GM18499 (cell line): ENCODE measurements around the gene YY2.
"Not testable (repeated sequence)": the region's sequence is repeated elsewhere in the genome, so short reads cannot be mapped to it uniquely, and the experiment has no call there.

Experiments used
- ATAC-seq: cut with Tn5 transposase; IDR thresholded peaks from one replicate; pipeline ENCODE4 v1.9.1; 2021; ENCODE audit warnings: moderate number of reproducible peaks; ENCODE audit not compliant: insufficient read depth, unreplicated experiment

Gene YY2

DNA sequence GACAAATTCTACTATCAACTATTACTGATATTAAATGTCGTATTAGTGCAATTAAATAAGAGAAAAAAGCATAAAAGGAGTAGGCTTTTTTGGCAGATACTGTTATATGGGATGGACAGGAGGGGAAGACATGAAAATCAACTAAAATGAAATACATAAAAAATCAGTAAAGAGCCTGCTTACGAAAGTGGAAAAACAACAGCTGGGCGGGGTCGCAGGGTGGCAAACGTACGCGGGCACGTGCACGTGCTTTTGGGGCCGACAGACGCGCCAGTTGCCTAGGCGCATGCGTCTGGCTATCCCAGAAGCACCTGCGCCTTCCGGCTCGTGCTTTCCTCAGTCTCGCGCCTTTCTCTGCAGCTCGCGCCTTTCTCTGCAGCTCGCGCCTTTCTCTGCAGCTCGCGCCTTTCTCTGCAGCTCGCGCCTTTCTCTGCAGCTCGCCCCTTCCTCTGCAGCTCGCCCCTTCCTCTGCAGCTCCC, at the start of gene YY2:
TSS of gene YY2 (plus strand) at position 51 of the 479 bp plus-strand sequence. CDS start 498 bp downstream, outside the sequence.
- ATAC-seq = no peak

DNA sequence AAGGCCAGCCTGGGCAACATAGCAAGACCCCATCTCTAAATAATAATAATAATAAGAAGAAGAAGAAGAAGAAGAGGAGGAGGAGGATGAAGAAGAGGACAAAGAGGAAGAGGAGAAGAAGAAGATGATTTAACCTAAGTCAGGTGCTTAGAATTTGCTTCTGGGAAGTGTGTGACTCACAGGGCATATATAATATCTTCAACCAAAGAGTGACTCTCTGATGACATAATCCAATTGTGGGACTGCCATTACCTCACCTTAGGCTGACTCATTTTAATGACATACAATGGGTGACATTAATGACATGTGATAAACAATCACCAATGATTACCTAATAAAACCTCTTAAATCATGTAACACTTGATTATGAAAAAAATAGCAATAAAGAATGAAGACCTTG, 49.1 kb upstream of the YY2 start:
- ATAC-seq = no peak

DNA sequence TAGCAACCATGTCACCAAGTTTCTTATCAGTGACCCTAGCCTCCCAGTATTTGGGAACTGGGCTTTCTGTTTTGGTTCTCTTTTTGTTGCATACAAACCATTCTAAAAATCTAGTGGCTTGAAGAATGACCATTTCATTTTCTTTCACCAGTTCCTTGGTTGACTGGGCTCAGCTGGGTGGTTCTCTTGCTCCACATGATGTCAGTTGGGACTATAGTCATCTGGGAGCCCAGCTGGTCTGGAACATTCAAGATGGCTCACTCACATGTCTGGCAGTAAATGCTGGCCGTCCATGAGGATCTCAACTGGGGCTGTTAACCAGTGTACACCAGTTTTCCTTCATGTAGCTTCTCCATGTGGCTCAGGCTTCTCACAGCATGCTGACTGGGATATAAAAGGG, 44.0 kb upstream of the YY2 start:
- ATAC-seq = no peak

DNA sequence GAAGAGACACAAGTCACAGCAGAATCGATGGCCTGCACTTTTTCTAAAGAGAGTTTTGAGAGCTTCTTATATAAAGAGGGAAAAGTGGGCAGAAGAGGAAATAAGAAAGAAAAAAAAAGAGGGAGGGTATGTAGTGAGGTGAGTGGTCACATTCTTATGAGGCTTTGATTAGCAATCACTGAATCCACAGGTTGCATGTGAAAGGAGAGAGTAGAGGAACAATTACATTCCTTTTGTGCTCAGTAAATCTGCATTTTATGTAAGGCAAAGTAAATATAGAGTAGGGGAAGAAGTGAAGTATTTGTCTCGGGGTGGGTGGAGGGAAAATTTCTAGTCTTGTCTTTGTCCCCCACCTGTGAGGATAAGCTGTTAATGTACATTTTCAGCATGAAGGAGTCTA, 43.2 kb upstream of the YY2 start:
- ATAC-seq = no peak

DNA sequence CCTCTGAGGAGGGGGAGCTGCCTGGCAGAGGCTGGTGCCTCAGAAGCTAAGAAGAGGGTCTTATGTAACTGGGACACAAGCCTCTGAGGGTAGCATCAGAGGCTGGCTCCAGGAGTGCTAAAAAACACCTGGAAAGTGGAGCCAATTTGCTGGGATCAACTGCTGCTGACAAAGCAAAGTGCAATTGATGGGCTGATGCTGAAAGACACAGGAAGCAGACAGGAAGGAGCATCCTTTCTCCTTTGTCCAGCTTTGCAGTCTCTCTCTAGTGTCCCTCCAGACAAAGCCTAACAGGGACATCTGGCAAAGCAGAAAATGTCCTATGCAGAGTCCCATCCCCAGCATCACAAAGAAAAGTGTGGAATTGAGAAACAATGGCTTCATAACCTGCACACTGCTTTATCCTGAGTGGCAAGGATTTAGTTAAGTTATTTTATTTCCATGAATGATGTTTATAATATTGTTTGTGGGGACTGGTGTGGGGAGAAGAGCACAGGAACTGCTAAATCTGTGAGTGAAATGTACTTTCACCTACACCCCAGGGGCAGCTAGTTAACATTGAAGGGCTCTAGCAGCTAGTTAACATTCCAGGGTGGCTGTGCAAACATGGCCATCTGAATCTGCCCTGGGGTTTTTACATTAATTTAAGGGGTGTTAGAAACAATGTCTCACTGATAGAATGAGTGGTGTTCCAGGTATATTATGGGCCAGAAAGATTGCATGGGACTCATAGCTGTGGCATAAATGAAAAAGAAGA, 42.0 kb upstream of the YY2 start:
- no peak for ATAC-seq

DNA sequence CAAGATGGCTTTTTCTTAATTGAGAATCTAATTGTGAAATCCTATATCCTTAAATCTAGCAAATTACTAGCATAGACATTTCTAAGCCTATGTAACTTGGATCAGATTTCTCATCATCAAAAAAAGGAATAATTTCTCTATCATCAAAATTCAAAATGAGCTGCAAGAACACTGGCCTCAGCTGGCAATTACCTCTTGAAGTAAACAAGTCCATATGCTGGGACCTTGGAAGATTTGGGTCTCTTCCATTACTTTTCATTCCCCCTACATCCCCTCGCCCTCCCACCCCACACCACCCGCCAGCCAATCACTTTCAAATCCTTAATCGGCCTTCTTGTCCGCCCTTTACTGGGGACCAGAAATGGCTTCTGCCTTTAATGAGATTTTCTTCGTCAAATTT, 39.7 kb upstream of the YY2 start:
- no peak for ATAC-seq

DNA sequence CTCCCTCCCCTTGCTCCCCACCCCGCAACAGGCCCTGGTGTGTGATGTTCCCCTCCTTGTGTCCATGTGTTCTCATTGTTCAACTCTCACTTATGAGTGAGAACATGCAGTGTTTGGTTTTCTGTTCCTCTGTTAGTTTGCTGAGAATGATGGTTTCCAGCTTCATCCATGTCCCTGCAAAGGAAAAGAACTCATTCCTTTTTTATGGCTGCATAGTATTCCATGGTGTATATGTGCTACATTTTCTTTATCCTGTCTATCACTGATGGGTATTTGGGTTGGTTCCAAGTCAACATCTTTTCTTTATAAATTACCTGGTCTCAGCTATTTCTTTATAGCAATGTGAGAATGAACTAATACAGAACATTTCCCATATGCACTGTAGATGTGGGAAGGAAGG, 35.6 kb upstream of the YY2 start:
- not testable (repeated sequence) for ATAC-seq

DNA sequence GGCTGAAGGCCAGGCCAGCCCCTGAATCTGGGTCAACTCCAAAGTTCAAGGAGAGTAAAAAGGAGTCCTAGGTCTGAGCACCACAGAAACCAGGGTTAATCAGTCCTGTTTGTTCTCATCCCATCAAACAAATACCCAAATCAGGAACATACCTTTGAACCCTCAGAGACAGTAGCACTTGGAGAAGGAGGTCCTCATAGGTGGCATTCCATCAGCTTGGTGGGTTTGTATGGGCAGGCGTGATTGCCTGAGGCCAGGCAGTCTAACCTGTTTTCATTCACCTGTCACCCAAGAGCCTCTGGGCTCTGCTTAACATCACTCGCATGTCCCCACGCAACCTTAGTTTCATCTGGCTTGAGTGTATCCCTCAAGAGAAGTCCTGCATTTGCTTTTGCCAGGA, 33.9 kb upstream of the YY2 start:
- no peak for ATAC-seq

DNA sequence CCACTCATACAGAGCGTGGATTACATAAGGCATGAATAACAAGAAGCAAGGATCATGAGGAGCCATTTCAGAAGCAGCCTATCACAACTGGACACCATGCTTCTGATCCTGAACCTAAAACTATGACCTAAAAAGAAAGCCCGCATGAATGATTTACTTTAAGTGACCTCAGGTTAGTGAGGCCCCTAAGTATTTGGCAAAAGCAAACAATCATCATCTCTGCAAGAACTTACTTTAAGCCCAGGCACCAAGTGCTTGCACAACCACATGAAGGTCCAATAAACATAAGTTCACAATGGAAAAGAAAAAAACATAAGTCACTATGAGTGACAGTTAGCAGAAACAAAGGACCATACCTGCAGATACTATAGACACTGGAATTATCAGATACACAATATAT, 24.3 kb upstream of the YY2 start:
- no peak for ATAC-seq

DNA sequence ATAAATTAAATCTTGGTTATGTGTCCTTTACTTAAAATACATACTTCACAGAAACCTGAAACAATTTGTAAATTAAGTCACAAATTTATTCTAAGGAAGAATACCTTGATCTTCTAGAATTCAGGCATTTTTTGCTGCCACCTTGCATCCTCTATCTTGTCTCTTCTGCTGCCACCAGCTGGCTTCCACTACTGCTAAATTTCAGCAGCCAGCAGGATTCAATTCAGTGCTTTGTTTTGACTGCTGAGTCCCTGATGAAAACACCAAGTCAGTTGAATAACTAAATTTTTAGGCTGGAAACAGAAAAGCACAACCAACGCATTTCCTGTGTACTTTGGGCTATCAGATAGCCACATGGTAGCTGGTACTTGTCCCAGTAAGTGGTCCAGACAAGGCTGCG, 18.7 kb upstream of the YY2 start:
- no peak for ATAC-seq

DNA sequence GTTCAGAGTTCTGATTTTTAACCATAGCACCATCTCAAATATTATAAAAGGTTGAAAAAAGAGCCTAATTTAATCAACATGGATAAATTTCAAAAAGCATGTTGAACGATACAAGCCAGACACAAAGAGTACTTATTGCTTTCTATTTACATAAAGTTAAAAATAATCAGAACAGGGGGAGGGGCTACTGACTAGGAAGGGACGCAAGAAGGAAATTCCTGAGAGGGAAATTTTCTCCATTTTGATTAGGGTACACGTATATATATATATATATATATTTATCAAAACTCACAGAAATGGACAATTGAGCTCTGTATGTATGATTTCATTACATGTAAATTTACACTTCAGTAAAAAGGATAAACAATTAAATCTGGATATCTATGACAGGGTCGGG, 16.9 kb upstream of the YY2 start:
- ATAC-seq = no peak

DNA sequence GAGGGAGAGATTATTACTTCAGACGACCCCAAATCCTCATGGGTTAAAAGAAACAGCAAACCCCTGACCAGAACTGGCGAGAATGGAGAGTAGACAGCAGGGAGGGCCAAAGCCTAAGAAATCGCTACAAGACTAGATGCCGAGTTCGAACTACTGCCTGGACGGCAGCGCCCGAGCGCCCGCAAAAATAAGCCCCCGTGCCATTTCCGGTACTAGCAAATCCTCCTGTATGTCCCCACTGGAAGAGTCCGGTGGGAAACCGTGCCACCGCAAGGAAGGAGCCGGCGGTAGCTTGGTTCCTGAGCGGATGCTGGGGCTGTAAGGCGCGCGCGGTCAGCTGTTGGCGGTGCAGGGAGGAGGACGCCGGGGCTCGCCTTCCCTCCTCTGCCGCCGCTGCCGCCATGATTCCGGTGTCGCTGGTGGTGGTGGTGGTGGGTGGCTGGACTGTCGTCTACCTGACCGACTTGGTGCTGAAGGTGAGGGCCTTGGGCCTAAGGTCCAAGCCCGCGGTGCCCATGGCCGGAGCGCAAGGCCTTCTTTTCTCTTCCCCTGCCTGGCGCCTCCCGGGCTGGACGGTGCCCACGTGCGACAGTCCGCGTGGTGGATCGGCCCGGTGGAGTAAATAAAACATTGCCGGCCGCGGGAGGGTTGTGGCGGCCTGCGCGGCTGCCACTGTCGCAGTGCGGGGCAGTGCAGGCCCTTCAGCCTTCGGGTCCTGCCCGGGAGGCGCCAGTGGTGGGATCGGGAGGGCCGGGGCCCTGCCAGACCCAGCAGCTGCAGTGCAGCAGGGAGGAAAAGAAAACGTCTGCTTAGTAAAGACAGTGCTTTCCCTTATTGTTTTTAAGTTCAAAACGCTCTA, 16.2 kb upstream of the YY2 start, which contains the start of gene MBTPS2:
TSS of gene MBTPS2 (plus strand) at position 284 of the 859 bp plus-strand sequence. CDS start at position 402, 118 bp downstream.
- peak; percentile 53 for ATAC-seq

DNA sequence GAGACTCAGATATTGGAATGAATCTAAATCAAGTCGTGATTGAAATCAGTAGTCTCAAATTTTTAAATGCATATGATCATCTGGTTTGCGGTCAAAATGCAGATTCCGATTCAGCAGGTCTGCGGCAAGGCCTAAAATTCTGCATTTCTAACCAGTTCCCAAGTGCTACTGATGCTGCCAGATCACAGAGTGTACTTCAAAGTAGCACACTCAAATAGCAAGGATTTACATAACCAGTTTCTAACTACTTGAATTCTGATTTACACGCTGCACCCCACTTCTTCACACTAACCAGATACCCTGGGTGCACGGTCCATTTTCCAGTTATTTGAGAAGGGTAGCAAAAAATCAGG, 15.6 kb upstream of the YY2 start:
- no peak for ATAC-seq

DNA sequence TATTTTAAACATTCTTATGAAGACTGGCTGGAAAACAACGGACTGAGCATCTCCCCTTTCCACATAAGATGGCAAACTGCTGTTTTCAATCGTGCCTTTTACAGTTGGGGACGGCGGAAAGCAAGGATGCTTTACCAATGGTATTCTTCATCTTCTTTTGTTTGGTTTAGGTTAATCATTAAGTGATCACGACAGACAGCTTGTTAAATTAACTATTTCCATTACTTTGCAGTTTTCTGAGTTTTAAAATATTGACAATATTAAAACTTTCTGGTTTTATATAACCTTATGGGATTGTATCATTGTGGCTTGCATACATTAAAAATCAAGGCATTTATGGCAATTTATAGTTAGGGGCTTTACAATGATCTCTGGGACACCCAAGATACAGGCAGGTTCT, 12.6 kb upstream of the YY2 start:
- no peak for ATAC-seq

DNA sequence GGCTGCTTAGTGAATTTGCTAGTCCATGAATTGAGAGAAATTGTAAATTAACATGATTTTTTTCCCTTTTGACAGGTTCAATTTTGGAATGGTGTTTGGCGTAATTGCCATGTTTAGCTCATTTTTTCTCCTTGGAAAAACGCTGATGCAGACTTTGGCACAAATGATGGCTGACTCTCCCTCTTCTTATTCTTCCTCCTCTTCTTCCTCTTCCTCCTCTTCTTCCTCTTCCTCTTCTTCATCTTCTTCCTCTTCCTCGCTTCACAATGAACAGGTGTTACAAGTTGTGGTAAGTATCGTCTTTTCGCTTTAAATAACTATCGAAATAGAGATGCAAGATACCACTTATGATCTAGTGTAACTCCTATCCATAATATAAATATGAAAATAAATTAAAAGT, 10.7 kb upstream of the YY2 start:
- ATAC-seq = no peak

DNA sequence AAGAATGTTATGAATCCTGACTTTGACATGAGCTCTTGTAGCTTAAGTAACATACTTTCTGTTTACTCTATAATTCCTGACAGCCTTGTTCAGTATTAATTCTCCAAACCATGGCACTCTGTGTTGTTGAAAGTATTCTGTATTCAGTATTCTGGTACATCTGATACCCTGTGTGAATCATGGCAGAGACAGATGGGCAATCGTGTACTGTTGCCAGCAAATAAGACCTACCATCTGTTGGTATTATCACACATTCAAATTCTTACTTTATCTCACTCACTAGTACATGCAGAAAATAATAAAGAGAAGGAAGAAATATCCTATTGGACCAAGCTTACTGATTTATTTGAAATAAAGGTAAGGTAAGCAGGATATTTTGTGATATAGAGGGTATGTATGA, 8.4 kb upstream of the YY2 start:
- ATAC-seq = no peak

DNA sequence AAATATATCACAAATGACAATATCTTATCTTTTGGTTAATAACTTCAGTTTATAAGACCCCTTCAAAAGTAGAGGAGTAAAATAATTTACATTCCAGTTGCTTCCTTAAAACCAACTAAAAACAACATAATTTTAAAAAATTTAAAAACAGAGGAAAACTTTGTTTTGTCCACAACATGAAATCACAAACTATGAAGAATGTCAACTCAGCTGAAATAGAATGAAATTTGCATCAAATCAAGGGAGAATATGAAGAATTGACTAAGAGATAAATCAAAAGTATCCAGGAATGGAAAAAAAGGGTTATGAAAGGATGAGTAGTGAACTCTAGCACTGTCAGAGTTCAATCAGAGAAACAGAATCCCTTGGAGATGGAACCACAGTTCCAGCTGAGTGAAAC, 2.2 kb upstream of the YY2 start:
- ATAC-seq = no peak

DNA sequence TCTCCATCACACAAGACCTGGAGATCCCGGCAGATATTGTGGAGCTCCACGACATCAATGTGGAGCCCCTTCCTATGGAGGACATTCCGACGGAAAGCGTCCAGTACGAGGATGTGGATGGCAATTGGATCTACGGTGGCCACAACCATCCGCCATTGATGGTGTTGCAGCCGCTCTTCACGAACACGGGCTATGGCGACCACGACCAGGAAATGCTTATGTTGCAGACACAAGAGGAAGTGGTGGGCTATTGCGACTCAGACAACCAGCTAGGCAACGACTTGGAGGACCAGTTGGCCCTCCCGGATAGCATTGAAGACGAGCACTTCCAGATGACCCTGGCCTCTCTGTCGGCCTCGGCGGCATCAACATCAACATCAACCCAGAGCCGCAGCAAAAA, 717 bp downstream of the YY2 start:
- no peak for ATAC-seq

DNA sequence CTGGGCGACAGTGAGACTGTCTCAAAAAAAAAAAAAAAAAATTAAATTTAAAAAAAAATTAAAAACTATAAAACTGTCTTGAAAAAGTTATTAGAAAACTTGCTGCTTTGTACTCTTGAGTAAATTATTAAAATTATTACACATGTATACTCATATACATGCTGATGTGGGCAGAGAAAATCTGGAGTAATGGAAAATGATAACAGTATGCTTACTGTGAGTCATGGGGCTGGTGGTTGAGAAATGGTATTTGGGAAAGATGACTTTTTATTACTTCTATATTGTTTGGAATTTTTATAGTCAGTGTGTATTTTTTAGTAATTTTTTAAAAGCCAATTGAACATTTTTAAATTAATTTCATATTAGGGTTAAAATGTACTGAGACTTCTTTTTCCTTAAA, 7.5 kb downstream of the YY2 start:
- ATAC-seq = no peak

DNA sequence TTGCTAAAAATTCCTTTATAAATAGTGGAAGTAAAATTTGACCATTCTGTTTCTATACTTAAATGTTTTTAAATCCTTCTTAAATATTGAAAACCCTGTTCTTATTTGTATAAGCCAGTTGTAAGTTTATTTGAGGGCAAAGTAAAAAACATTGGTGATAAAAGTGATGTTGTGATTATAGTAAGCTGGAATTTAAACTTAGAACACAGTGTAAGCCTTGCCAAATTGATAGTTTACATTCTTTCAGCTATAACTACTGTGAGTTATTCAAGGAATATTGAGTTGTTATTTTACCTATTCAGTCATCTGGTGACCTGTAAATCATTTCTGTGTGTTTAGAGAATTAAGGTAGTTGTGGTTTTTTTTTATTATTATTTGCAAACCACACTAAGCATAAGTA, 9.6 kb downstream of the YY2 start:
- ATAC-seq = no peak

DNA sequence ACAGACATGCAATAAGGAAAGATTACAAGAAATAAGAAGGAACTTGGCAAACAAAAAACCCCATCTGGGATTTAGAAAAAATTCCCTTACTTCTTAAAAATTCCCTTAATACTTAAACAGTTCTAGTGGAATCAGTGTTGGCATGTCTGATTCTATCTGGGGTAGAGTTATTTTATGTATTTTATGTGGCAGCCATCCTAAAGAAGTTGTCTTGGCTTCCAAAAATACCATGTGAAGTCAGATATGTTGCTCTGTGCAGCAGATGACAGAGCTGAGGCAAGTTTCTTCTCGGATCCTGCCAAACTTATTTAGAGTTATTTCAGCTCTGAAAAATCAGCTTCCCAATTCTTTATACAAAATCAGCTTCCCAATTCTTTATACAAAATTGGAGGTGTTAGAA, 14.7 kb downstream of the YY2 start:
- ATAC-seq = no peak
